HG03342 (cell line): ENCODE data around the gene NCL.
"Not testable (repeated sequence)": the region's sequence is repeated elsewhere in the genome, so short reads cannot be mapped to it uniquely, and the experiment has no call there.

Experiments used
- ATAC-seq: cut with Tn5 transposase; IDR thresholded peaks from one replicate; pipeline ENCODE4 v1.9.1; 2021; ENCODE audit warnings: mild to moderate bottlenecking, moderate library complexity; ENCODE audit not compliant: unreplicated experiment

The NCL gene

GRCh38 chr2:231408304-231408703 is 56.0 kb downstream of the NCL start:
- ATAC-seq: not testable (repeated sequence)

DNA sequence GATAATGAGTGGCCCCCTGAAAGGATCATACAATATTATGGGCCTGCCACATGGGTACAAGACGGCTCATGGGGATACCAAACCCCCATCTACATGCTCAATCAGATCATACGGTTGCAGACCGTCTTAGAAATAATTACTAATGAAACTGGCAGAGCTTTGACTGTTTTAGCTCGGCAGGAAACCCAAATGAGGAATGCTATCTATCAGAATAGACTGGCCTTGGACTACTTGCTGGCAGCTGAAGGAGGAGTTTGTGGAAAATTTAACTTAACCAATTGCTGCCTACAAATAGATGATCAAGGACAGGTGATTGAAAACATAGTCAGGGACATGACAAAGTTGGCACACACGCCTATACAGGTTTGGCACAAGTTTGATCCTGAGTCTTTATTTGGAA is 56.6 kb downstream of the NCL start:
- not testable (repeated sequence) for ATAC-seq

DNA sequence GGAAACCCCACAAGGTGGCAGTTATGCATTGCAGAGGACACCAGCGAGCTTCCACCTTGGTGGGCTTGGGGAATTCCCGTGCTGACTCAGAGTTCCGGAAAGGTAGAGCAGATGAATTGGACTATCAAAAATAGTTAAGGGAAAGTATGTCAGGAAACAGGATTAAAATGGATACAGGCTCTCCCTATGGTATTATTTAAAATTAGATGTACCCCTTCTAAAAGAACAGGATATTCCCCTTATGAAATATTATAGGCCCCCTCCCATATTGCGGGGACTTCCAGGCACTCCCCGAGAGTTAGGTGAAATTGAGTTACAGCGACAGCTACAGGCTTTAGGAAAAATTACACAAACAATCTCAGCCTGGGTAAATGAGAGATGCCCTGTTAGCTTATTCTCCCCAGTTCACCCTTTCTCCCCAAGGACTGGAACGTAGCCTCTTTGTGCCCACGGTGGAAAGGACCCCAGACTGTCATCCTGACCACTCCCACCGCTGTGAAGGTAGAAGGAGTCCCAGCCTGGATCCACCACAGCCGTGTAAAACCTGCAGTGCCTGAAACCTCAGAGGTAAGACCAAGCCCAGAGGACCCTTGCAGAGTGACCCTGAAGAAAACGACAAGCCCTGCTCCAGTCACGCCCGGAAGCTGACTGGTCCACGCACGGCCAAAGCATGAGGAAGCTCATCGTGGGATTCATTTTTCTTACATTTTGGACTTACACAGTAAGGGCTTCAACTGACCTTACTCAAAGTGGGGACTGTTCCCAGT is 58.5 kb downstream of the NCL start:
- ATAC-seq: not testable (repeated sequence)

DNA sequence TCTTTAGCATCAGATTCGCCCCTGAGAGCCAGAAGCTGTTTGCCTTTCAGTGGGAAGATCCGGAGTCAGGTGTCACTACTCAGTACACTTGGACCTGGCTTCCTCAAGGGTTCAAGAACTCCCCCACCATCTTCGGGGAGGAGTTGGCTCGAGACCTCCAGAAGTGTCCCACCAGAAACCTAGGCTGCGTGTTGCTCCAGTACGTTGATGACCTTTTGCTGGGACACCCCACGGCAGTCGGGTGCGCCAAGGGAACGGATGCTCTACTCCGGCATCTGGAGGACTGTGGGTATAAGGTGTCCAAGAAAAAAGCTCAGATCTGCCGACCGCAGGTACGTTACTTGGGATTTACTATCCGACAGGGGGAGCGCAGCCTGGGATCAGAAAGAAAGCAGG is 60.1 kb downstream of the NCL start:
- not testable (repeated sequence) for ATAC-seq
